Heart left ventricle (tissue), 13 donors: ENCODE results near the gene CATSPERD.
"Not testable (repeated sequence)": the region's sequence is repeated elsewhere in the genome, so short reads cannot be mapped to it uniquely, and the experiment has no call there.

Experiments used
- CTCF ChIP-seq, 12 donors: fragments of 200-600 bp; sonication (generic) in 4 of 12; IDR thresholded peaks; one replicate each; pipeline versions ENCODE4 v1.5.0 to v1.8.0; 2018 to 2022; ENCODE audit warnings: antibody characterized with exemption in 12 of 12, mild to moderate bottlenecking in 5 of 12
- POLR2A ChIP-seq, 2 donors: fragments of 450-650 bp; IDR thresholded peaks; one replicate each; pipeline ENCODE4 v1.6.1; 2017; ENCODE audit warnings: antibody characterized with exemption in 2 of 2, mild to moderate bottlenecking in 2 of 2, moderate library complexity in 2 of 2
- donor health status: ischemic (EF 13 %, LVEDD 7.1; RV severe dilation, severe dysfunction).
- donor health status: DM: no; HTN: yes; CAD: no.
- donor health status: DM: no; HTN: no; CAD: no.
- donor health status: ischemic (EF 25% LVEDD 6.9; RV normal size, moderate dysfunction).
- donor health status: ischemic (EF 25% LVEDD 5.7; RV mildly dilated, moderate dysfunction).
- donor health status: ischemic (EF 35%, LVEDD 5.7; RV mildly dilated, moderate dysfunction).
- donor health status: nonischemic (EF 11% LVEDD 7.7; RV severe dilation, severe dysfunction).
- donor health status: DM: yes; HTN: yes; CAD: no.
- donor health status: PGD.
- donor health status: ischemic (EF 29% LVEDD 5.4; RV normal size, mild dysfunction).
- donor health status: nonischemic (EF 23%, LVEDD 6.1; RV moderate dilation, normal function).

GRCh38 chr19:5748920-5749319, 28.5 kb downstream of the CATSPERD start:
- not testable (repeated sequence) for TF ChIP-seq CTCF, POLR2A (IDR thresholded peaks at IDR 0.05)
